NCI-H524 (cell line): ENCODE results near the gene LRRC55.

Experiments used
- DNase-seq, 2 experiments: peaks; one replicate each; lab custom pipeline; 2025; lab: John Stamatoyannopoulos, UW

LRRC55 gene, protein sequence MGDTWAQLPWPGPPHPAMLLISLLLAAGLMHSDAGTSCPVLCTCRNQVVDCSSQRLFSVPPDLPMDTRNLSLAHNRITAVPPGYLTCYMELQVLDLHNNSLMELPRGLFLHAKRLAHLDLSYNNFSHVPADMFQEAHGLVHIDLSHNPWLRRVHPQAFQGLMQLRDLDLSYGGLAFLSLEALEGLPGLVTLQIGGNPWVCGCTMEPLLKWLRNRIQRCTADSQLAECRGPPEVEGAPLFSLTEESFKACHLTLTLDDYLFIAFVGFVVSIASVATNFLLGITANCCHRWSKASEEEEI

DNA sequence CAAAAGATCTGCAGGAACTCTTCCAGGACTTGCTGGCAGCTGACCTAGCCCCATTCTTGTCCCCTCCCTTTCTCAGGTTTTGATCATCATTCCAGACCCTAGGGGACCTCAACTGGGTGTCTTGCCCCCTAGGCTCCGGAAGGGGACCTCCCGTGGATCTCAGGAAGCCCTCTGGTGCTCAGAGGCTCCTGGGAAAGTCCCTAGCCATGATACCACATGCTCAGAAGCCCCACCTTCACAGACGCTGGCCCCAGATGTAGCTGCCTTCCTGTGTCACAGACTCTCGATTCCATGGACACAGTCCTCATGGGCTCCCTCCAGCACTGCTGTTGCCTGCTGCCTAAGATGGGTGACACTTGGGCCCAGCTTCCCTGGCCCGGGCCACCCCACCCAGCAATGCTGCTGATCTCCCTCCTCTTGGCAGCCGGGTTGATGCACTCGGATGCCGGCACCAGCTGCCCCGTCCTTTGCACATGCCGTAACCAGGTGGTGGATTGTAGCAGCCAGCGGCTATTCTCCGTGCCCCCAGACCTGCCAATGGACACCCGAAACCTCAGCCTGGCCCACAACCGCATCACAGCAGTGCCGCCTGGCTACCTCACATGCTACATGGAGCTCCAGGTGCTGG, at the start of gene LRRC55:
TSS of gene LRRC55 (plus strand) at position 276 of the 628 bp plus-strand sequence. CDS start at position 346, 70 bp downstream.
- no peak for DNase-seq

DNA sequence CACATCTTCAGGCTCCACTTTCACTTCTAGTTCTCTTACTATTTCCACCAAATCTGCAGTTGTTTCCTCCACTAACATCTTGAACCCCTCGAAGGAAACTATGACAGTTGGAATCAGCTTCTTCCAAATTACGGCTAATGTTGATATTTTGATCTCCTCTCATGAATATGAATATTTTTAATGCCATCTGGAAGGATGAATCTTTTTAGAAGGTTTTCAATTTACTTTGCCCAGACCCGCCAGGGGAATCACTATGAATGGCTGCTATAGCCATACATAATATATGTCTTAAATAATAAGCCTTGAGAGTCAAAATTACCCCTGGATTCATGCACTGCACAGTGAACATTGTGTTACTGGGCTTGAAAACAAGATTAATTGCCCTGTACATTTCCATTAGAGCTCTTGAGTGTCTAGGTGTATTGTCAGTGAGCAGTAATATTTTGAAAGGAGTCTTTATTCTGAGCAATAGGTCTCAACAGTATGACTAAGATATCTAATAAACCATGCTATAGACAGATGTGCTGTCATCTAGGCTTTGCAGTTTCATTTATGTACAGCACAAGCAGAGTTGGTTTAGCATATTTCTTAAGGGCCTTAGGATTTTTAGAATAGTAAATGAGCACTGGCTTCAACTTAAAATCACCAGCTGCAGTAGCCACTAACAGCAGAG, 48.3 kb upstream of the LRRC55 start:
- no peak for DNase-seq

DNA sequence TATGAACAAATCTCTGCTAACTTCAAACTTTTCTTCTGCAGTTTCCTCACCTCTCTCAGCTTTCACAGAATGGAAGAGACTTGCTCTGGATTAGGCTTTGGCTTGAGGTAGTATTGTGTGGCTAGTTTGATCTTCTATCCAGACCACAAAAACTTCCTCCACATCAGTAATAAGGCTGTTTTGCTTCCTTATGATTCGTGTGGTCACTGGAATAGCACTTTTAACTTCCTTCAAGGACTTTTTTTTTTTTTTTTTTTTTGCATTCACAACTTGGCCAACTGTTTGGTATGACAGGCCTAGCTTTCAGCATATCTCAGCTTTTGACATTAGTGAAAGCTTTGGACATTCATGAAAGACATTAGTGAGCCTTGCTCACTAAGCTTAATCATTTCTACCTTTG, 47.5 kb upstream of the LRRC55 start:
- no peak for DNase-seq

DNA sequence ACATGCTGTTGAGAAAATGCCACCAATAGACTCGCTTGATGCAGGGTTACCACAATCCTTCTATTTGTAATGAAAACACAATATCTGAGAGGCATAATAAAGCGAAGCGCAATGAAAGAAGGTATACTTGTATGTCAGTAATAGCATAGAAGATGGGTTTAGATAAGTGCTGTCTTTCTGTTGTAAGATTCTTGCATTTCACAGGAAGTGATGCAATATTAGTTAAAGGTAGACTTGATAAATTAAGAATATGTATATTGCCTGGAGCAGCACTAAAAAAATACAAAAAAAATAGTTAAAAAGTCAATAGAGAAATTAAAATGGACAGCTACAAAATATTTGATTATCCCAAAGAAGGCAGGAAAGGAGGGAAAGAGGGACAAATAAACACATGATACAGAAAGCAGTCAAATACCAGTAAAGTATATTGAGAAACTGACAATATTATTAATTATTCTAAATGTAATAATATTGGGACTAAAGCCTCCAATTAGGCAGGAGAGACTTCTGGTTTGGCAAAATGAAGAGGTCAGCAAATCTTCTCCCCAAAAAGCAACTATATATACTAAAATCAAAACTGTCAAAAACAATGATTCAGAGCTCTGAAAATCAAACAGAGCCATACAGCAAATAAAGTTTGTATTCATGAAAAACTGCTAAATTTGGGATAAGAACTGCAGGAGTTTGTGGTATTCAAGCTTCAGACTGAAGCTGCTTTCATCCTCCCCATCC, 46.6 kb upstream of the LRRC55 start:
- DNase-seq, result no peak

DNA sequence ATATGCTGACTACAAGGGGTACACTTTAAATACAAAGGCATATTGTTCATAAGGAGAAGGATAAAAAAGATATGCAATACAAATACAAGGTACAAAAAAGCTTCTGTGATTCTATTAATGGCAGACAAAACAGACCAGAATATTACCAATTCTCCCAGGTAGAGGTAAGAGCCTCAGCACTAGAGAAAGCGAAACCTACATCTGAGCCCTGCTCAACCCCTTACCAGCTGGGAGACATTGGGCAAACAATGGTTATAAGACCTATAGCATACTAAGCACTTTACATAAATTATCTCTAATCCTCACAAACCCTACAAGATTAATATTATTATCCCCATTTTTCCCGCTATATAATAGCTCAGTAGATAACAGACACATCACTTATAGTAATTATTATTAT, 41.2 kb upstream of the LRRC55 start:
- DNase-seq, result peak in 1 of 2 experiments; percentile 38

DNA sequence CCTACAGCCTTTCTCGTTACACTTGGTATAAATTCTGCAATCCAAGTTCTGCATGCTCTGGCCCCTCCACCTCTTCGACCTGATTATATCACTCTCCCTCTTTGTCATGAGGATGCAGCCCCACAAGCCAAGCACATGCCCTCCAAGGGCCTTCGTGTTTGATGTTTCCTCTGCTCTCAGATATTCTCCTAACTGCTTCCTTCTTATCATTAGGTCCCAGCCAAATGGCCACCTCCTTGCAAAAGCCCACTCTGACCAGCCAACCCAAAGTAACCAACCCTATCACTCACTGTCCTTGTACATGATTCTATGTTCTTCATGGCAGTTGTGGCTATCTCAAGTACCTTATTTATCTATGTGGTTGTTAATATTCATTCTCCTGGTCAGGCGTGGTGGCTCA, 38.3 kb upstream of the LRRC55 start:
- DNase-seq, result no peak

DNA sequence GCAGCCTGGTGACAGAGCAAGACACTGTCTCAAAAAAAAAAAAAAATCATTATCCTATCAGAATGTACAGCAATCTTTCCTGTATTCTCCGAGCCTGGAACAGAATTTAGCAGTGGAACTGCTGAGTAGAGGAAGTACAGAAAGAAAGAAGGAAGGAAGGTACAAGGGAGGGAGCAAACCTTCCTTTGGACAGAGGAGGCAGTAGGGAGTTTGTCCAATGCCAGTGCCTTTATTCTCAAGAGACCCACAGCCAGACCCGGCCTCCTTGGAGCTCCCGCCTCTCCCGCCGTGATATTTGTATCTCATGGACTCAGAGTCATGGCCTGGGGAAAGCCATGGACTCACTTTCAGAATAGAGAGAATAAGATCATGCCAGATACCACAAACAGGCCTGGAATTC, 37.7 kb upstream of the LRRC55 start:
- no peak for DNase-seq

DNA sequence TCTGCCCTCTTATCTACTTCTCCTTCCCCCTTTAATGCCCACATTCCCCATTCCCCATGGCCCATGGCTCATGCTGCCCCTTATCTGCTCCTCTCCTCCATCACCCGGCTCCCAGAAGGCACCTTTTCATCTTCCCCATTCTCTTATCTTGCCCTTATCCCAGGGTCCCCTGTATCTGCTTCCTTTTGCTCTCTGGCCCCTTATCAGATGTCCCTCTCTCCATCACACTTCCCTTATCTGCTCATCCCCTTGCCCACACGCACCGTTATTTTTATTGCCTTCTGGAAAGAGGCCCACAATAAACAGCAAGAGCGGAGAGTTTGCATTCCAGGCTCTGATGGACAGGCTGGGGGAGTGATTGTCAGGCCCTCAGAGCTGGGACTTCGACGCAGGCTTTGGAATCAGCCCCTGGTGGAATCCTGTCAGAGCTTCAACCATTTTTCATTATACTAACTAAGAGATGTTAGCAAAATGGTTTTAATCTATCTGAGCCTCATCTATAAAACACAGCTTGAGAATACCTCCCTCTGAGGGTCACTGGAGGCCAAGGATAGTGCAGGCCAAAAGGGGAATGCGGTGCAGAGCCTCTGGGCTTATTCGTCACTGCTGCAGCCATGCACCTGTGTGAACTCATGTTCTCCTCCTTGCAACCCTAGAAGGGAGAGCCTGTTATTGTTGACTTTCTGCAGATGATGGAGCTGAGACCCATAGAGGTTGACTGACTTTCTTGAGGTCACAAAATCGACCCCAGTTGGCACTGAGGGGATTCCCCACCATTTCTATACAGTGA, 37.0 kb upstream of the LRRC55 start:
- no peak for DNase-seq

DNA sequence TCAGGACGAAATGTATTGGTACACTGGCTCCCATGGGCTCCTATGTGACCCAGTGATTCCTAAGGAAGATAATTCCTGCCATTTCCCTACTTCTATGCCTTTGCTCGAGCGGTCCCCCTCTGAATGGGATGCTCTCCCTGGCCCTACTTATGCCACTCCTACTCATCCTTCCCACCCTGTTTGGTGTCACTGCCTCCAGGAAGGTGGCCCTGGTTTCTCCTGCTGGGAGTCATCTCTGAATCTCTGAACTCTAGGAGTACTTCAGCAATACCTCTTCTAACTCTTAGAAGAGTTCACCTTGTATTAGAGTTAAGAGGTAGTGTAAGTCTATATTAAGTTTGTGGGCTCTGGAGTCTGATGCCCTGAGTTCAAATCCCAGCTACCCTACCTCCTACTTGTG, 35.5 kb upstream of the LRRC55 start:
- DNase-seq, result no peak

DNA sequence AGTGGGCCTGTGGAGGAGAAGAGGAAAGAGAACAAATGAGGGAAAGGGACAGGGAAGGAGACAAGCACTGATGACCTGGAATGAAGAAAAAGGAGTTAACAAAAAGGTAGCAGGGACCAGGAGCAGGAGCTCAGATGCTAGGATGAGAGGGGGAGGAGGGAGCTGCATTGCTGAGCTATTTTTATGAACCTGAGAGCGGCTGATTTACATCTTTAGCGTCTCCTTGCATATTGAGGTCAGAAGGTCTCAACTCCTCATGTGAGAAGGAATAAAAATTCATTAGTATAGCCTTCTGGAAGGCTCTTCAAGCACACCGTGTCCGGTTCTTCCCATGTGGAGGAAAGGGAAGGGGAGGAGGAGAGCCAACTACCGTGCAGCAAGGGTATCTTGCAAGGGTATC, 33.1 kb upstream of the LRRC55 start:
- DNase-seq, result no peak

DNA sequence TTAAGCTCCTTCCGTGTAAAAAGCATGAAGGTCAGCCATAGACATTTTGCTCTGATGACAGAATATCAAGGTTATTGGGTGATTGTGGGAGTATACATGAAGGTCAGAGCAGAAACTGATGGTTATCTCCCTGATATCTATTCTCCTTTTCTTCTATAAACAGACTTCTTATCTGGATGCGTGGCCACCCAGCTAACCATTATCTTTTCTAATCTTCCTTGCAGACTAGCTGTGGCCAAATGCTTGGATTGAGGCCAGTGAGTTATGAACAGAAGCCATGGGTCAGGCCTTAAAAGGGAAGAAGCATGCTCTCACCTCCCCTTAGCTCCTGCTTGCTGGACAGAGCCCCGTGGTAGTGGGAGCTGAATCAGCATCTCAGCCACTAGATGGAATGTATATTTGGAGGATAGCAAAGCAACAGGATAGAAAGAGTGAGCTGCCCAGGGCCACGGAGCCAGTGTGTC, 31.3 kb upstream of the LRRC55 start:
- no peak for DNase-seq

DNA sequence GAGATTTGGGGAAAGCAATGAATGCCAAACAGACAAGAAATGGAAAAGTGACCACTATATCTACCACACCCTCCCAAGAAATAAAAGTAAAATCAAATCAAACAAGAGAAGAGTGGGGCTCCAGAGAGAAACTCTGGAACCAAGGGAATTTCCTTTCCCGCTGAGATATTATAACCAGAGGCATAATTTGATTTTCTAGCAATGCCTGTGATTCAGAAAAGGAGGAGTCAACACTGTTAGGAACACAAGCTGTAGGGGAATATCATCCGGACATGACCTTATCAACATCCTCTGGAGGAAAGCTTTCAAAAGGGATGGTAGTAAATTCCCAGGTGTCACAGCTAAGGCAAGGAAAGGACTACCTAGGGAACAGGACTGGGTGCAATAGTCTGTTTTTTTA, 29.6 kb upstream of the LRRC55 start:
- no peak for DNase-seq

DNA sequence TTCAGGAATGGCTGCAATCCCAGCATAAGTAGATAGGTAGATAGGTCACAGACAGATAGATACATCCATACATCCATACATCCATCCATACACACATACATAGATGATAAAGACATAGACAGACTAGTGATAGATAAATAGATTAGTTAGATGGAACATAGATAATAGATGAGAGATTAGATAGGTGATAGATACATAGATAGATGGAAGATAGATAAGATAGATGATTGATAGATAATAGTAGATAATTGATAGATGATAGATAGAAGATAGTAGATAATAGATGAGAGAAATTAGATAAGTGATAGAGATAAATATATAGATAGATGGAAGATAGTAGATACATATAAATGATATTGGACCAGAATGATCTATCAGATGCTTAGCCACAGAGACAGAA, 28.3 kb upstream of the LRRC55 start:
- no peak for DNase-seq

DNA sequence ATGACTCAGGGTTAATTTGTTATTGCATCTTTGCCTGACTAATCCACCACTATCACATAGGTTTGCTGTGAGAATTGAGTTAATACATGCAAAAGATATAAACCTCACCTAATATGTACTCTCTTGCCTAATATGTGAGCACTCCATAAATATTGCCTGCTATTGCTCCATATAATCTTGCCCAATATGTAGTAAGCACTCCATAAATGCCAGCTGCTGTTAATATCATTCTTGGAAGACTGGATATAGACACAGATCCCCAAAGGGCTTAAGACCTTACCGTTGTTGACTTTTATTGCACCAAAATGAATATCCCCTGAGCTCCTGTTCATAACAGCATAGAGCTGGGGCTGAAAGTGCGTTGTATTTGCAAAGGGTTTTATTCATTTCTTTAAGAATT, 27.0 kb upstream of the LRRC55 start:
- DNase-seq, result no peak

DNA sequence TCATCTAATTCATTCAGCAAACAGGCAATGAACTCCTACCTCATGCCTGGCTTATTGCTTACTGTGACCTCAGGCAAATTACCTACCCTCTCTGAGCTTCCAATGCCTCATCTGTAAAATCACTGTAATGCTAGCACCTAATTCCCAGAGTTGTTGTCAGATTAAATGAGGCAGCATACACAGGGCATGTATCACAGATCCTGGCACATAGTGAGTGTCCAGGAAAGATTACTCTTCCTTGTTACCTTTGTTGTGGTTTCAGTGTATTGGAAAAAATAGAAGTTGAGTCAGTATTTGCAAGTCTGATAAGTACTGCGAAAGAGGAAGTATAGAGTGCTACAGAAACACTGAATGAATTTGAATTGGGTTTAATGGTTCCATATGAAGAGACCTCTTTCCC, 26.4 kb upstream of the LRRC55 start:
- no peak for DNase-seq

DNA sequence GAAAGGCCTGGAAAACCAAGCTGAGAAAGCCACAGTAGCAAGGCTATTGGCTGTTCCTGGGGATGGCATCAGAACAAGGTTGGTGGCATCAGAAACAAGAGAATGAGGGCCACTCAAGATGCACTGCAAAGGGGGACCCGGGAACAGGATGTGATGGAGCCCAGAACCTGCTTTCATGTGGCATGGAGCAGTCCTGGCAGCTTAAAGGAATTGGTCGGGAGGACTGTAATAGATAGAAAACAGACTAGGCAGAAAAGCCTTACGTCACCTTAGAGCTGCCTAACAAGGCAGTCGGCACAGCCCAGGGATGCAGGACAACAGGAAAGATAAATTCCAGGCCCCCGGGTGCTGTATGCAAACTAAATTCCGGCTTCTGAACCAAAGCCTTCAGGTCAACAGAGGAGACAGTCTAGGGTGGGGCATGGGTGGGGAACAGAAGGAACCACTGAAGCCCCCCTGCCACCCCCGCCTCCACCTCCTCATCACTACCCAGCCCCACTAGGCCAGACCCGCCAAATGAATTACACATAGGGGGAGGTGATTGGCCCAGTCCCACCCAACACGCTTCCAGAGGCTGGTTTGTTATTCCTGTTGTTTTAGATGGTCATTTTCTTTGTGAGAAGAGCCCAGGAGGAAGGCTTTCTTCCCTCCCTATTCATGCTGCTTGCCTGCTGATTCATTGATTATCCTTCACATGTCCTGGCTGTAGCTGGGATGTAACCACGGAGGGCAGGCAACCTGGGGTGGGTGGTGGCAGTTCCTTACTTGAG, 25.7 kb upstream of the LRRC55 start:
- no peak for DNase-seq

DNA sequence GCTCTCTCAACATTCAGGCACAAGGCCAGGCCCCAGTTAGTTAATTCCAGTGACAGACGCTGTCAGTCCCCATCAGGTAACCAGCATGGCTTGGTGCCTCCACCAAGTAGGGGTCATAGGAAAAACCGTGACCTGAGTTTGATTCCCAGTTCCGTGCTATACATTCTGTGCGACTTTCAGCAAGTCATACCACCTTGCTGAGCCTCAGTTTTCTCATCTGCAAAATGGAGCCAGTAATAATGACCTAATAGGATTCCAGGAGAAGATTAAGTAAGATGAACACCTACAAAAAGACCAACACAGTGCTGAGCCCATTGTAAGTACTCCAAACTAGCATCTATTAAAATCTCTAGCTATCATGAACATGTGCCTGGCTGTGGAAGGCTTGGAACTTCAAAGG, 24.8 kb upstream of the LRRC55 start:
- DNase-seq, result no peak

DNA sequence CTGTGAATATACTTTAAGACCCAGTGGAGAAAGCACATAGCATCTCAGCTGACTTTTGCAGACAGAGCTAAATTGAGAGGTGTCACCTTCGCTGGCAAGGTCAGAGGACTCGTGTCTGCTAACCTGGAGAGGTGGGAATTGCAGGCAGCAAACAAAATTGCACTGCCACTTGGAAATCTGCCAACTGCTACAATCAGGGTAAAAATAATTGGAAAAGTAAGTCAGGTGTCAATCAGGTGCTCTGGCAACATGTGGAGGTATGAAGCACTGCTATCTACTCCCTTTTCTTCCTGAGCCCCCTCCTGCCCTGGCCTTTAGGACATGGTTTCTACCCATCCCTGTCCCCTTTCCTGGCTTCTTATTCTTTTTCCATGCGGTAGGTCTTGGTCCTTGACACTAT, 24.1 kb upstream of the LRRC55 start:
- no peak for DNase-seq

DNA sequence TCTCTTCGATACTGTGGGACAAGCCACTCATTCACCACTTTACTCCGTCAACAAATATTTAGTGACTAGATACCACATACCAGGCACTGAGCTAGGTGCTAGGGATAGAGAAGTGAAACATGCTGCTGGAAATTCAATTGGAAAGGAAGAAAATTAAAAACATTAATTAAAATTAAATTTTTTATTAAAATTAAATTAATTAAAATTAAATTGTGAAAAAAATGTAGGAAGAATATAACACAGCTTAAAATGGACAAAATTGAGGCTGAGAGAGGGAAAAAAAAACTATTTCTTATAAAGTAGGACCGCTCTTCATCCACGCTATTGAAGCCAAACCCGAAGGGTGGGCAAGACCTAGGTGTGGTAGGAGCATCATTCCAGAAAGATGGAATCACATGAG, 23.6 kb upstream of the LRRC55 start:
- DNase-seq, result no peak

DNA sequence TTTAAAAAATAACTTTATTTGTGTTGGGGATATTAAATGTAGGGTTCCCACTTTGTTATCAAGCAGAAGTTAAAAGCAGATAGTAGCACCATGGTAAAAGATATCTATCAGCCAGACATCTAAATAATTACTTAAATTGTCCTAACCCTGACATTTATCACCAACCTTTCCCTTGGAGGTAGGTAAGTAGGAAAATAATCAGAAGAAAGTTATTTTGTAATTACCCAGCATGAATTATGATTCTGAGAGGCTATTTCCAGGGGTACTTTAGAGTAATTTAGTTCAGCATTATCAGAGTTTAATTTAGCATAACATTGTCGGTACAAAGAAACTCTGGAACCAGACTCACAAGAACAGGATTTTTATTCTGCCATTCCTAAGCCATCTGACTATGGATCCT, 23.2 kb upstream of the LRRC55 start:
- DNase-seq, result no peak

DNA sequence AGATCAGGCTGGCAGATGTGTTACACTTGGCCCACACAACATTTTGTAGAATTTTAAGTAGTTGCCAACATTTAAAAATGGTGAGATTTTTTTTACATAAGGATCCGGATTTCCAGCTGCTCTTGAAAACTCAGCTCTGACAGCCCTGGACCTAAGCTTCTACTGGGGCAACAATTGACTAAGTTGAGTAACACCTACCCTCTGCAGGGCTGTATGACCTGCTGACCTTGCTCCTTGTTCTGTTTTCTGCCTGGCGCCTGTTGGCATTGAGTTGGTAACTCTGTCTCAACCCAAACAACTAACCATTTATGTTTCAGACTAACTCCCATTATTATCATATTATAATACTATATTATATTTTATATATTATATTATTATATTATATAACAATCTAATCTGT, 21.1 kb upstream of the LRRC55 start:
- DNase-seq, result no peak
